ENCODE data around the gene SLC27A4. TPM values are rescaled to one million over a fixed set of nuclear protein-coding genes. Genes with fewer than 3 reads are reported as not detected.

Gene SLC27A4
- total and polyA plus RNA-seq, 2 of the 13 experiments (the other 11 are each of a cell fraction or from before 2014, with no cell fraction given), result 10.6 to 18.8 TPM

- TF ChIP-seq, protein P1, sequence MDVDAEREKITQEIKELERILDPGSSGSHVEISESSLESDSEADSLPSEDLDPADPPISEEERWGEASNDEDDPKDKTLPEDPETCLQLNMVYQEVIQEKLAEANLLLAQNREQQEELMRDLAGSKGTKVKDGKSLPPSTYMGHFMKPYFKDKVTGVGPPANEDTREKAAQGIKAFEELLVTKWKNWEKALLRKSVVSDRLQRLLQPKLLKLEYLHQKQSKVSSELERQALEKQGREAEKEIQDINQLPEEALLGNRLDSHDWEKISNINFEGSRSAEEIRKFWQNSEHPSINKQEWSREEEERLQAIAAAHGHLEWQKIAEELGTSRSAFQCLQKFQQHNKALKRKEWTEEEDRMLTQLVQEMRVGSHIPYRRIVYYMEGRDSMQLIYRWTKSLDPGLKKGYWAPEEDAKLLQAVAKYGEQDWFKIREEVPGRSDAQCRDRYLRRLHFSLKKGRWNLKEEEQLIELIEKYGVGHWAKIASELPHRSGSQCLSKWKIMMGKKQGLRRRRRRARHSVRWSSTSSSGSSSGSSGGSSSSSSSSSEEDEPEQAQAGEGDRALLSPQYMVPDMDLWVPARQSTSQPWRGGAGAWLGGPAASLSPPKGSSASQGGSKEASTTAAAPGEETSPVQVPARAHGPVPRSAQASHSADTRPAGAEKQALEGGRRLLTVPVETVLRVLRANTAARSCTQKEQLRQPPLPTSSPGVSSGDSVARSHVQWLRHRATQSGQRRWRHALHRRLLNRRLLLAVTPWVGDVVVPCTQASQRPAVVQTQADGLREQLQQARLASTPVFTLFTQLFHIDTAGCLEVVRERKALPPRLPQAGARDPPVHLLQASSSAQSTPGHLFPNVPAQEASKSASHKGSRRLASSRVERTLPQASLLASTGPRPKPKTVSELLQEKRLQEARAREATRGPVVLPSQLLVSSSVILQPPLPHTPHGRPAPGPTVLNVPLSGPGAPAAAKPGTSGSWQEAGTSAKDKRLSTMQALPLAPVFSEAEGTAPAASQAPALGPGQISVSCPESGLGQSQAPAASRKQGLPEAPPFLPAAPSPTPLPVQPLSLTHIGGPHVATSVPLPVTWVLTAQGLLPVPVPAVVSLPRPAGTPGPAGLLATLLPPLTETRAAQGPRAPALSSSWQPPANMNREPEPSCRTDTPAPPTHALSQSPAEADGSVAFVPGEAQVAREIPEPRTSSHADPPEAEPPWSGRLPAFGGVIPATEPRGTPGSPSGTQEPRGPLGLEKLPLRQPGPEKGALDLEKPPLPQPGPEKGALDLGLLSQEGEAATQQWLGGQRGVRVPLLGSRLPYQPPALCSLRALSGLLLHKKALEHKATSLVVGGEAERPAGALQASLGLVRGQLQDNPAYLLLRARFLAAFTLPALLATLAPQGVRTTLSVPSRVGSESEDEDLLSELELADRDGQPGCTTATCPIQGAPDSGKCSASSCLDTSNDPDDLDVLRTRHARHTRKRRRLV (CRISPR knock-in tag; IDR thresholded peaks at IDR 0.05), result no peak
- TF ChIP-seq MAZ (IDR thresholded peaks at IDR 0.05; ENCODE audit: borderline replicate concordance, low read depth, low read length) (peak; percentile 66), MAZ (CRISPR knock-in tag; IDR thresholded peaks at IDR 0.05; ENCODE audit: low read depth) (0 out of 2 replicates have a peak, but pooled peaks have one; percentile 51), ZNF451 (CRISPR knock-in tag; IDR thresholded peaks at IDR 0.05) (peak; percentile 75), HIVEP1 (CRISPR knock-in tag; IDR thresholded peaks at IDR 0.05) (peak; percentile 55; the same call in 1 of the 2 replicates), ZNF660 (CRISPR knock-in tag; IDR thresholded peaks at IDR 0.05; ENCODE audit: borderline replicate concordance, low read depth) (no peak), MBNL3 (CRISPR knock-in tag; conservative IDR thresholded peaks at IDR 0.05) (no peak), MED13 (CRISPR knock-in tag; IDR thresholded peaks at IDR 0.05) (no peak; the same call in 1 of the 2 replicates), ZSCAN20 (CRISPR knock-in tag; IDR thresholded peaks at IDR 0.05; ENCODE audit: borderline replicate concordance) (no peak)
- TF ChIP-seq, protein P2, sequence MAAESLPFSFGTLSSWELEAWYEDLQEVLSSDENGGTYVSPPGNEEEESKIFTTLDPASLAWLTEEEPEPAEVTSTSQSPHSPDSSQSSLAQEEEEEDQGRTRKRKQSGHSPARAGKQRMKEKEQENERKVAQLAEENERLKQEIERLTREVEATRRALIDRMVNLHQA (CRISPR knock-in tag; IDR thresholded peaks at IDR 0.05), result no peak
- TF ChIP-seq, protein P3, sequence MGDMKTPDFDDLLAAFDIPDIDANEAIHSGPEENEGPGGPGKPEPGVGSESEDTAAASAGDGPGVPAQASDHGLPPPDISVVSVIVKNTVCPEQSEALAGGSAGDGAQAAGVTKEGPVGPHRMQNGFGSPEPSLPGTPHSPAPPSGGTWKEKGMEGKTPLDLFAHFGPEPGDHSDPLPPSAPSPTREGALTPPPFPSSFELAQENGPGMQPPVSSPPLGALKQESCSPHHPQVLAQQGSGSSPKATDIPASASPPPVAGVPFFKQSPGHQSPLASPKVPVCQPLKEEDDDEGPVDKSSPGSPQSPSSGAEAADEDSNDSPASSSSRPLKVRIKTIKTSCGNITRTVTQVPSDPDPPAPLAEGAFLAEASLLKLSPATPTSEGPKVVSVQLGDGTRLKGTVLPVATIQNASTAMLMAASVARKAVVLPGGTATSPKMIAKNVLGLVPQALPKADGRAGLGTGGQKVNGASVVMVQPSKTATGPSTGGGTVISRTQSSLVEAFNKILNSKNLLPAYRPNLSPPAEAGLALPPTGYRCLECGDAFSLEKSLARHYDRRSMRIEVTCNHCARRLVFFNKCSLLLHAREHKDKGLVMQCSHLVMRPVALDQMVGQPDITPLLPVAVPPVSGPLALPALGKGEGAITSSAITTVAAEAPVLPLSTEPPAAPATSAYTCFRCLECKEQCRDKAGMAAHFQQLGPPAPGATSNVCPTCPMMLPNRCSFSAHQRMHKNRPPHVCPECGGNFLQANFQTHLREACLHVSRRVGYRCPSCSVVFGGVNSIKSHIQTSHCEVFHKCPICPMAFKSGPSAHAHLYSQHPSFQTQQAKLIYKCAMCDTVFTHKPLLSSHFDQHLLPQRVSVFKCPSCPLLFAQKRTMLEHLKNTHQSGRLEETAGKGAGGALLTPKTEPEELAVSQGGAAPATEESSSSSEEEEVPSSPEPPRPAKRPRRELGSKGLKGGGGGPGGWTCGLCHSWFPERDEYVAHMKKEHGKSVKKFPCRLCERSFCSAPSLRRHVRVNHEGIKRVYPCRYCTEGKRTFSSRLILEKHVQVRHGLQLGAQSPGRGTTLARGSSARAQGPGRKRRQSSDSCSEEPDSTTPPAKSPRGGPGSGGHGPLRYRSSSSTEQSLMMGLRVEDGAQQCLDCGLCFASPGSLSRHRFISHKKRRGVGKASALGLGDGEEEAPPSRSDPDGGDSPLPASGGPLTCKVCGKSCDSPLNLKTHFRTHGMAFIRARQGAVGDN (CRISPR knock-in tag; IDR thresholded peaks at IDR 0.05), result peak; percentile 92
- TF ChIP-seq, protein P4, sequence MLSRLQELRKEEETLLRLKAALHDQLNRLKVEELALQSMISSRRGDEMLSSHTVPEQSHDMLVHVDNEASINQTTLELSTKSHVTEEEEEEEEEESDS (CRISPR knock-in tag; IDR thresholded peaks at IDR 0.05; ENCODE audit: borderline replicate concordance), result no peak
- TF ChIP-seq, protein P5, sequence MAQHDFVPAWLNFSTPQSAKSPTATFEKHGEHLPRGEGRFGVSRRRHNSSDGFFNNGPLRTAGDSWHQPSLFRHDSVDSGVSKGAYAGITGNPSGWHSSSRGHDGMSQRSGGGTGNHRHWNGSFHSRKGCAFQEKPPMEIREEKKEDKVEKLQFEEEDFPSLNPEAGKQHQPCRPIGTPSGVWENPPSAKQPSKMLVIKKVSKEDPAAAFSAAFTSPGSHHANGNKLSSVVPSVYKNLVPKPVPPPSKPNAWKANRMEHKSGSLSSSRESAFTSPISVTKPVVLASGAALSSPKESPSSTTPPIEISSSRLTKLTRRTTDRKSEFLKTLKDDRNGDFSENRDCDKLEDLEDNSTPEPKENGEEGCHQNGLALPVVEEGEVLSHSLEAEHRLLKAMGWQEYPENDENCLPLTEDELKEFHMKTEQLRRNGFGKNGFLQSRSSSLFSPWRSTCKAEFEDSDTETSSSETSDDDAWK (CRISPR knock-in tag; IDR thresholded peaks at IDR 0.05), result no peak
- TF ChIP-seq, protein P6, sequence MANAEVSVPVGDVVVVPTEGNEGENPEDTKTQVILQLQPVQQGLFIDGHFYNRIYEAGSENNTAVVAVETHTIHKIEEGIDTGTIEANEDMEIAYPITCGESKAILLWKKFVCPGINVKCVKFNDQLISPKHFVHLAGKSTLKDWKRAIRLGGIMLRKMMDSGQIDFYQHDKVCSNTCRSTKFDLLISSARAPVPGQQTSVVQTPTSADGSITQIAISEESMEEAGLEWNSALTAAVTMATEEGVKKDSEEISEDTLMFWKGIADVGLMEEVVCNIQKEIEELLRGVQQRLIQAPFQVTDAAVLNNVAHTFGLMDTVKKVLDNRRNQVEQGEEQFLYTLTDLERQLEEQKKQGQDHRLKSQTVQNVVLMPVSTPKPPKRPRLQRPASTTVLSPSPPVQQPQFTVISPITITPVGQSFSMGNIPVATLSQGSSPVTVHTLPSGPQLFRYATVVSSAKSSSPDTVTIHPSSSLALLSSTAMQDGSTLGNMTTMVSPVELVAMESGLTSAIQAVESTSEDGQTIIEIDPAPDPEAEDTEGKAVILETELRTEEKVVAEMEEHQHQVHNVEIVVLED (CRISPR knock-in tag; IDR thresholded peaks at IDR 0.05; ENCODE audit: borderline replicate concordance), result peak; percentile 91
Measured at GRCh38 chr9:128322404-128323211, 17.7 kb upstream of the SLC27A4 start, which contains the start of the genes COQ4 and TRUB2 (continued).
